Right renal cortex interstitium (tissue), 3 donors: ENCODE measurements around the gene VSTM2L. TPM values are rescaled to one million over a fixed set of nuclear protein-coding genes. Genes with fewer than 3 reads are reported as not detected.

Experiments used
- DNase-seq, 3 donors: peaks; one replicate each; pipeline ENCODE4 v3.0.0-alpha.2; 2013; ENCODE audit warnings: low read depth in 3 of 3, low spot score in 2 of 3
- polyA plus RNA-seq, 3 donors: library from polyadenylated mRNA; unstranded; fragments of 120-200 nt; gene quantifications; one replicate each; pipeline ENCODE4 v1.2.1, GENCODE V29; 2013; ENCODE audit not compliant: insufficient read length in 3 of 3

VSTM2L gene
- polyA plus RNA-seq, 3 donors: 0.93 to 1.3 (median 1.2) TPM

DNA sequence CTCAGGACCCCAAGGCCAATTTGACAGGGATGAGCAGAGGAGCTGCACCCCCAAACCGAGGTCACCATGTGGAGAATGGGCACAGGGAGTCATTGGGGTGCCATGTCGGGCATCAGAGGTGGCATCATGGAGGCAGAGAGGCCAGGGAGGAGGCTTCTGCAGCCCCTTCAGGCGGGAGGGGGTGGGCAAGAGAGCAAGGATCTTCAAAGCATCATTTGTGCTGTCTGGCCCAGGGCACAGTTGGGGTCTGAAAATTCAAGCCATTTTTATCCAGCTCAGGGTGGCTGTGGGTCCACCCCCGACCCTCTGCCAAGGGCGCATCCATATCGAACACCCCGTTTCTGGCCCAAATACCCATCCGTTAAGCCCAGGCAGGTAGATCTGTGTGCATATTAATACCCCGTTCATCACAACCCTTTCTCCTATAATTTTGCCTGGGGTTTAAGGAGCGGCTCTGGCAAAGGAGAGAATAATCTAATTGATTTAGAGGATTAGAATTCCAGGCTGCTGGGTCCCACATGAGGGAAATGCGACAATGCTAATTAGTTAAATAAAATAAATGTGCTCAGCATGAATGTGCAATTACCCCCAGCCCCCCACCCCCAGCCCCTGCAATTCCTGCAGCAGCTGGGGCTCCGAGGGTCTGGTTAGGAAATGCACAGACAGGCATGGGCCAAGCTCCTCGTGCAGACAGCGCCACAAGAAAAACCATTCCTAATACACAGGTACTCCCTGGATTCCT is 31.9 kb downstream of the VSTM2L start:
- no peak for DNase-seq

DNA sequence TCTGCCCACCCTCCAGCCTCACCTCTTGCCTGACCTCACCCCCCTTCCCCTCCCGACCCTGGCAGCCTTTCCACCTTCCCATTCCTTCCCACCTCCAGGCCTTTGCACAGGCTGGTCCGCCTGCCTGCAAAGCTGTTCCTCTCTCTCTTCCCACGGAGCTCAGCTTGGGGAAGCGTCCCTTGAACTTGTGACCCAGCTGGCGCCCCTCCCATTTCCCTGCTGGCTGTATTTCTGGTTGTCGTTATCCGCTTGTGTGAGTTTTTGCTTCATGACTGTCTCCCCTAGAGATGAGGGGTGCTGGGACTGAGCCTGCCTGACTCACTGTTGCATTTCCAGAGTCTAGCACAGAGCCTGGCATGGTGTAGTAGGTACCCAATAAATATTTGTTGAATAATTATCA is 32.5 kb downstream of the VSTM2L start:
- DNase-seq: no peak

- no peak for DNase-seq
Observed at GRCh38 chr20:37936041-37936440, 33.1 kb downstream of the VSTM2L start.

DNA sequence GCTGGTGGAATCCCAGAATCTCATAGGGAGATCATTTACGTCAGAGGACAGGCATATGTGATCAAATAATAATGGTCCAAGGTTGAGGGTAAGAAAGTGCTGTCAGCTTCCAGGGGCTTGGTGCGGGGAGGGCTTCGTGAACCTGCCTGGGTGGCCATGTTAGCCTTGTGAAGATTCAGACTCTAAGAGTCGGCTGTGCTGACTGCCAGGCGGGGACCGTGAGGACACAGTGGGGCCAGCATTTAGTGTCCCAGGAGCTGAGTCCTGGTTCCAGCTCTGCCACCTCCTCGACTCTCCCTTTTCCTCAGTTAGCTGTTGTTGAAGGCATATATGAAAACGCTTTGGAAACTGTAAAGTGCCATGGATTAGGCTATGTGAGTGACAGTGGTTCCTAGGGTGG is 33.5 kb downstream of the VSTM2L start:
- DNase-seq: no peak

DNA sequence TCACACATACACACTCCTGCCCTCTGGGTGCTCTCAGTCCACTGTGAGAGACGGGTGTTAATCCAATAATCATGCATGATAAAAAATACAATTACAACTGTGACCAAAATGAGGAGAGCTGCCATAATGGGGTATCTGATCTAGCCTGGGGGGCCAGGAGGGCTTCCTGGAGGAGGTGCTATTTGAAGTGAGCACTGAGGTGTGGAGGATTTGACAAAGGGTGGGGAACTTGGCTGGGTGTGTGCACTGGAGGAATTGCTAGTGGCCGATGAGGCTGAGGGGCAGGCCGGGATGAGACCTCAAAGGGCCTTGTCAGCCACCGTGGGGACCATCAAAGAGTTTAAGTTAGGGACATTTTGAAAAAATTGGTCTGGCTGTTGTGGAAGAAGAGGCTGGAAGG is 34.8 kb downstream of the VSTM2L start:
- no peak for DNase-seq

DNA sequence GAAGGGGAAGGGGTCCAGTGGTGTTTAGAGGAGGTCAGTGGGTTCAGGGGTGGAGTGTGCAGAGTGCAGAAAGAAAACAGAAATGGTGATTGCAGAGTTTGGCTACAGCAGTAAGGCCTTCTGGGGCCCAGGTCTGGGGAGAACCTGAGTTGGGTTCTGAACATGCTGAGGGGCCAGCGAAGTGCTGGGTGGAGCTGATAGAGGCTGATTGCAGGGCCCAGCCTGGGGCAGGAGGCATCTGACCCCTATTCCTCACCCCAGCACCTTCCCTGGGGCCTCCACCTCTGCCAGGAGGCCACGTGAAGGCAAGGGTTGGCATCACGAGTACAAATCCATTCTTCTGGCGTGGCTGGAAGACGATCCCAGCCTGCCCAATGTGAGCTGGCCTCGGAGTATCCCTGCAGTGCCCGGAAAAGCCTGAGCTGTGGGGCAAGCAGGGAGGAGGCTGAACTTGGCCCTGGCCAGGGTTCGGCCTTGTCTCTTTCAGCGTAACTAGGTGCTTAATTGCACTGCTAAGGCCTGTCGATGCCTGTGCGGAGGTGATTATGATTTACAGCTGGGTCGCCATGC is 35.3 kb downstream of the VSTM2L start:
- DNase-seq: no peak

GRCh38 chr20:37938954-37939353 is 36.0 kb downstream of the VSTM2L start:
- DNase-seq: no peak

DNA sequence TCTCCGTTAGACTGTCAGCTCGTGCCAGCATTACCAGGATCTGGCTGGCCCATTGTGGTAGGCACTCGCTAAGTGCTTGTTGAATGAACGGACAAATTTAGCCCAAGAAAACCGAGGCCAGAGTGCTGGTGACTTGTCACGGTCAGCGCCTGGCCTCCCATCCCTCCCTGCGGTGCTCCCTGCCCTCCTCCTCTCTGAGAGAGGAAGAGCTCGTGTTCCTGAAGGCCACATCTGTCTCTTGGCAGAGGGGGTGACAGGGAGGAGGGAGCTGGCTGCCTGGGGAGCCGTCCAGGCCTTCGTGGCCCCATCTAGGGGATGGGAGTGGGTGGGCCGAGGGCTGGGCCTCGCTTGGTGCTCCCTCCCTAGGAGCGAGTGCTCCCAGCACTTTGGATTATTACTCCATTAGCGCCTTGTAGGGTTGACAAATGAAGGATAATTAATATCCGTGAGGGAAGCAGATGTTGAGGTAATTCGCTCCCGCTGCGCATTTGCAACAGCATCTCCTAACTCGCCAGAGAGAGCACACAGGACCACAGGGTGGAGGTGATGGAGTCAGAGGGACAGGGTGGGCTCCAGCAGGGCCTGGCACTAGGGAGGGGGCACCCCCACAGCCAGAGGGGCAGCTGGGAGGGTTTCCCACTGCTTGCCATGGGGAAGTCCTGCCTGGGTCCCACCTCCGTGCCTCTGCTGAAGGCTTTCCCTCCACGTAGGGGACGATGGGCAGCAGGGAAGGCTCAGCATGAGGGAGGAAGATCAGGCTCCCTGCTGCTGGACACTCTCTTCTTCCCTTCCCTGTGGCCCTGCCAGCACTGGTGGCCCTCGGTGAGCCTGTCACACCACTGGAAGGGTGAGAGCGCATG is 37.0 kb downstream of the VSTM2L start:
- DNase-seq: no peak

DNA sequence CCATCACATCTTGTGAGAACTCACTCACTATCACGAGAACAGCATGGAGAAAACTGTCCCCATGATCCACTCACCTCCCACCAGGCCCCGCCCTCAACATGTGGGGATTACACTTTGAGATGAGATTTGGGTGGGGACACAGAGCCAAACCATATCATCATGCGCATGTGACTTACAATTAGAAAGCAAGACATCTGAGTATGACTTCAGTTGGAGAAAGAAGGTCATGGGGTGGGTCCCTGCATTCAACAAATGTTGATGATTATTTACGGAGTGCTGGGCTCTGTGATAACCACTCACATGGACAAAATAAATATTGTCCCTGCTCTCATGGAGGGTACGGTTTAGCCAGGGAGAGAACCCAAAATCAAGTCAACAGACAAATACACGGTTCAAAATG is 37.9 kb downstream of the VSTM2L start:
- no peak for DNase-seq

DNA sequence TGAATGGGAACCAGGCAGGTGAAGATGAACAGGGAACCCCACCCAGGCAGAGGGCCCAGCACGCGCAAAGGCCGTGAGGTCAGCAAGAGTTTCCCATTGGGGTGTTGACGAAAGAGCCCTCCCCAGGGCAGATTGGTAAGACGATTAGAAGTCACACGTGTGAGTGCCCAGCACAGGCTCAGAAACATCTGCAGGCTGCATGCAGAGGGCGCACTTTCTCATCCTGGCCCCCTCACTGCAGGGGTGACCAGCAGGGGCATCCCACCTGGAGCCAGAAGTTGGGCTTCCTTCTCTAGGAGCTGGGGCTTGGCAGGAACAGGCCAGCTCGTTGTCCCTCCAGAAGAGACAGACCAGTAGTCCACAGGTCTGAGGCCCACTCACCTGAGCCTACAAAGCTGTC is 38.4 kb downstream of the VSTM2L start:
- DNase-seq: no peak

DNA sequence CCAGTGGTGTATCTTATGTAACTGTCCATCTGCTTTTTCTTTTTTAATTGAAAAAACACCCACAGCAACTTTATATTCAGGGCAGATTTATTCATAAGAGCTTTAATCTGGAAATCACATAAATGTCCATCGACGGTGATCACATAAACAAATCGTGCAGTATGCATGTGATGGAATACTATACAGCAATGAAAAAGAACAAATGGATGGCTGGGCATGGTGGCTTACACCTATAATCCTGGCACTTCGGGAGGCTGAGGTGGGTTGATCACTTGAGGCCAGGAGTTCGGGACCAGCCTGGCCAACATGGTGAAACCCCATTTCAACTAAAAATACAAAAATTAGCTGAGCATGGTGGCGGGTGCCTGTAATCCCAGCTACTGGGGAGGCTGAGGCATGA is 39.1 kb downstream of the VSTM2L start:
- no peak for DNase-seq

GRCh38 chr20:37943033-37943432 is 40.1 kb downstream of the VSTM2L start:
- DNase-seq: no peak

DNA sequence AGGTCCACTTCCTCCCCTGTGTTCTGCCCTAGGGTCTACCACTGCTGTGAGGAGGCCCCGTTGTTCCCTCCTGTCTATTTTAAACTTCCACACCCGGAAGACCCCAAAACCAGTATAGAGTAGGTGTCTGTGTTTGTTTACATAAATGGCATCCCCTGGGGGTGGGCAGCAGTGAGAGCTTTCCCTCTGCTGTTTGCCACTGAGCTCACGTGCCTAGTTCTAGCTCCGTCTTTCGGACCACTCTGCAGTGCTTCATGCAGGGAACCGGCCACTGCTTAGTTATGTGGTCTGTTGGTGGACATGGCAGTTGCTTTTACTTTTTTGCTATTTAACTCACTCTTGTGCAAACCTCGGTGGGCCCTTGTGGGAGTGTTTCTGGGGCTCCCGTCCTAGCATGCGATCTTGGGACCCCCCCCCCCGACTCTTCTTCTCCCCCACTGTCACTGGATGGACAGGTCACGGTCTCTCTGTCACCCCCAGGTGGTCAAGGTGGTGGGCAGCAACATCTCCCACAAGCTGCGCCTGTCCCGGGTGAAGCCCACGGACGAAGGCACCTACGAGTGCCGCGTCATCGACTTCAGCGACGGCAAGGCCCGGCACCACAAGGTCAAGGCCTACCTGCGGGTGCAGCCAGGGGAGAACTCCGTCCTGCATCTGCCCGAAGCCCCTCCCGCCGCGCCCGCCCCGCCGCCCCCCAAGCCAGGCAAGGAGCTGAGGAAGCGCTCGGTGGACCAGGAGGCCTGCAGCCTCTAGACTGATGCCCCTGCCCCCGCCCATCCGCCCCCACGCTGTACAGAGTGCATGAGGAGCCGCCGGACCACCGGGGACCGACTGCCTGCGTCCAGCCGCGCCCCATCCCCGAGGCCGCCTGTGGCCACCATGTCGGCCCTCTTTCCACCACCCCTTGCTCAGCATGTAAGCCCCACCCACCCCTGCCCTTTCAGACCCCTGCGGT is 40.9 kb downstream of the VSTM2L start:
- no peak for DNase-seq

DNA sequence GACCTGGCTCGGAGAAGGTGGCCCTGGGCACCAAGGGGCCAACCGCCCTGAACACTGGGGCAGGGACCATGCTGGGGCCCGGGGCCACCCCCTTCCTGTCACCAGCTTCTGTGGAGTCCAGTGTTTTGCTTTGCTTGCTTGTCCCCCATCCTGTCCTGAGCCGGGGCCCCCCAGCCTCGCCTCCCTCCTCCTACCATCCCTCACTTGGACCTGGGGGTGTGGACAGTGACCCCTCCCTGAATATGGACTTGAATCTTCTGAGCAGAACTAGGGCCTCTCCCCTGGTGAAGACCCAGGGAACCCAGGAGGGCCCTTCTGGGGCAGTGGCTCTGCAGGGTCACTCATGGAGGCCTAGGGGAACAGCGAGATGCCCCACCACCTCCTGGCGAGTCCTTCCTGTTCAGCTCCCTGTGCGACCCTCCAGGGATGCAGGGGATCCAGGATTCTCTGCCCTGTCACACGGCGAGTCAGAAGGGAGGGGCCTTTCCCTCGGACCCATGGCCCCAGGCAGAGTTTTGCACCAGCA is 41.6 kb downstream of the VSTM2L start:
- no peak for DNase-seq

DNA sequence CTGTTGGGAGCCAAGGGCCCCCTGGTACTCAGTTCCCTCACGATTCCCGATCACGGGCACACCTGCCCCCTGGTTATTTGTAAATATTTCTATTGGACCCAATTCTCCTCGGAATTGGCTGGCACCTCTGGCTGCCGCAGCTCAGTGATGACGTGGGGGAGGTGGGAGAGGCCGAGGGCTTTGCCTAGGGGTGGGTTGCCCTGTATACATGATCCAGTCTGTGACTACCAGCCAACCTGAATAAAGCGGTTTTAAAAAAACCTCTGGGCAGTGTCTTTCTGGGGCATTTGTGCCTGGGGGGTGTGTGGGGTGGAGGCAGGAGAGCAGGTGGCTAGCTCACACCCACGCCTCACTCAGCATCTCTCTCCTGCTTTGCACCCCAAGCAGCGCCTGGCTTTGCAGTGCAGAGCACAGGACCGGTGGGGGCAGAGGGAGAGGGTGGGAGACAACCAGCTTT is 42.2 kb downstream of the VSTM2L start:
- no peak for DNase-seq

DNA sequence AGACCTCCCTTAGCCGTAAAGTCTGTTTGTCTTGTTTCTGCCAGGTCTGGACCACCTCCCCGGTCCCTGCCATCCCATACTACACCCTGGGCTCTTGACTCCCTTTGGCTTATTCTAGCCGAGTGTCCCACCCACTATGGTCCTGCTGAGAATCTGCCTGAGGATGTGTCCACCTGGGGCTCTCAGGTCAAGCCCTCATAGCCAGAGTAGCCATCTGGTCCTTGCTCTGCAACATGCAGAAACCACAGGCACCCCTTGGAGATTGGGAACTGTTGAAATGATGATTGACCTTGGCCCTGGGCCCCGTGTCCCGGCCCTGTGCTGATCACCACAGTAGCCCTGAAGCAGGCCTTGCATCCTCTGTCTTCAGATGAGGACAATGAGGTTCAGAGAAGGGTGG is 44.0 kb downstream of the VSTM2L start:
- no peak for DNase-seq

GRCh38 chr20:37947943-37948342 is 45.0 kb downstream of the VSTM2L start:
- no peak for DNase-seq

GRCh38 chr20:37948956-37949355 is 46.0 kb downstream of the VSTM2L start:
- no peak for DNase-seq

DNA sequence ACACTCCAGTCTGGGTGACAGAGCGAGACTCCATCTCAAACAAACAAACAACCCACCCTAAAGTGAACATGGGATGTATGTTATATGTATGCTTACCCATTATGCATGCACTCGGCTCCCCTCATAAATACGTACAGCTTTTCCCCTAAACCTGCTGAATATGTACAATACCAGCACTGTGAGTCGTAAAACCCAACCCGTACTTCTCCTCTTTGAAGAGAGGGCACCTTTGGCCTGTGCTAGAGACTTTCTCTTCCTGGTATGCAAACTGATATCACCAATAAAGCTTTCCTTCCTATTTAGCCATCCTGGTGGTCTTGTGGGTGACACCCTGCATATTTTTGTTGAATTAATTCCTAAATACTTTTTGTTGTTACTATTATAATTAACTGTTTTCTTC is 51.3 kb downstream of the VSTM2L start:
- DNase-seq: no peak

GRCh38 chr20:37954626-37955025 is 51.7 kb downstream of the VSTM2L start:
- no peak for DNase-seq
